Astrocyte (in vitro differentiated cells and primary cell): Measurements from ENCODE around the gene SYCE1. TPM values are rescaled to one million over a fixed set of nuclear protein-coding genes. Genes with fewer than 3 reads are reported as not detected.

ENCODE experiments used
- DNase-seq: peaks from one replicate; pipeline ENCODE4 v3.0.0-alpha.2; 2010; ENCODE audit warnings: low read depth
- FAIRE-seq: peaks from 2 replicates; lab custom pipeline; 2011; peaks lifted over from hg19 to GRCh38; lab: Jason Lieb, UNC
- H2AFZ ChIP-seq: 2 replicates; pipeline ENCODE4 v1.6.0; 2012; ENCODE audit warnings: low read depth, low read length, inconsistent platforms
- H3K27ac ChIP-seq: 2 replicates; pipeline ENCODE4 v1.5.1; 2011; ENCODE audit warnings: low read depth, low read length, inconsistent platforms
- H3K27me3 ChIP-seq: 2 replicates; pipeline ENCODE4 v1.6.0; 2011; ENCODE audit warnings: low read length, inconsistent platforms; ENCODE audit not compliant: insufficient read depth
- H3K36me3 ChIP-seq: 2 replicates; pipeline ENCODE4 v1.5.1; 2011; ENCODE audit warnings: low read length, inconsistent platforms; ENCODE audit not compliant: insufficient read depth
- H3K4me1 ChIP-seq: 2 replicates; pipeline ENCODE4 v1.5.1; 2011; ENCODE audit warnings: low read length, inconsistent platforms; ENCODE audit not compliant: insufficient read depth
- H3K4me2 ChIP-seq: 2 replicates; pipeline ENCODE4 v1.6.0; 2012; ENCODE audit warnings: low read length, inconsistent platforms
- H3K4me3 ChIP-seq: 2 replicates; pipeline ENCODE4 v1.5.1; 2011; ENCODE audit warnings: low read depth, mild to moderate bottlenecking, low read length, inconsistent platforms; ENCODE audit not compliant: insufficient read depth
- H3K79me2 ChIP-seq: 2 replicates; pipeline ENCODE4 v1.6.0; 2012; ENCODE audit warnings: mild to moderate bottlenecking, low read length, inconsistent platforms; ENCODE audit not compliant: insufficient read depth
- H3K9ac ChIP-seq: 2 replicates; pipeline ENCODE4 v1.6.0; 2012; ENCODE audit warnings: mild to moderate bottlenecking, low read length, inconsistent platforms
- H3K9me3 ChIP-seq: 2 replicates; pipeline ENCODE4 v1.5.1; 2012; ENCODE audit warnings: low read depth, mild to moderate bottlenecking, low read length, inconsistent platforms; ENCODE audit not compliant: insufficient read depth
- H4K20me1 ChIP-seq: 2 replicates; pipeline ENCODE4 v1.6.0; 2012; ENCODE audit warnings: low read length, inconsistent platforms; ENCODE audit not compliant: insufficient read depth
- H3K27ac Mint-ChIP-seq: one replicate; pipeline ENCODE4 v1.8.0; 2021; ENCODE audit warnings: mild to moderate bottlenecking, mixed read lengths; ENCODE audit not compliant: unreplicated experiment
- H3K27me3 Mint-ChIP-seq: one replicate; pipeline ENCODE4 v1.8.0; 2021; ENCODE audit warnings: low read depth, mixed read lengths; ENCODE audit not compliant: unreplicated experiment
- H3K36me3 Mint-ChIP-seq: one replicate; pipeline ENCODE4 v1.8.0; 2021; ENCODE audit warnings: low read depth, mixed read lengths; ENCODE audit not compliant: unreplicated experiment
- H3K4me1 Mint-ChIP-seq: one replicate; pipeline ENCODE4 v1.8.0; 2021; ENCODE audit warnings: low read depth, mixed read lengths; ENCODE audit not compliant: unreplicated experiment
- H3K4me3 Mint-ChIP-seq: one replicate; pipeline ENCODE4 v1.8.0; 2021; ENCODE audit warnings: mild to moderate bottlenecking, moderate library complexity, mixed read lengths; ENCODE audit not compliant: unreplicated experiment
- H3K9me3 Mint-ChIP-seq: one replicate; pipeline ENCODE4 v1.8.0; 2021; ENCODE audit warnings: mild to moderate bottlenecking, mixed read lengths; ENCODE audit not compliant: unreplicated experiment
- EZH2 ChIP-seq: IDR thresholded peaks from 2 replicates; pipeline ENCODE4 v1.6.1; 2012; ENCODE audit warnings: mild to moderate bottlenecking, low read length, inconsistent platforms; ENCODE audit not compliant: insufficient read depth
- total RNA-seq: library from RNA; stranded (reverse); gene quantifications from 2 replicates; pipeline ENCODE4 v1.2.1, GENCODE V29; 2021
- TF ChIP-seq, protein P1 (sequence below): IDR thresholded peaks from 2 replicates; pipeline ENCODE4 v1.5.1; 2011; ENCODE audit warnings: low read depth, mild to moderate bottlenecking, inconsistent platforms, low read length, moderate library complexity; ENCODE audit not compliant: insufficient read depth

The SYCE1 gene
- total RNA-seq, 1 donor from 2014 or later, result 0.23 TPM

DNA sequence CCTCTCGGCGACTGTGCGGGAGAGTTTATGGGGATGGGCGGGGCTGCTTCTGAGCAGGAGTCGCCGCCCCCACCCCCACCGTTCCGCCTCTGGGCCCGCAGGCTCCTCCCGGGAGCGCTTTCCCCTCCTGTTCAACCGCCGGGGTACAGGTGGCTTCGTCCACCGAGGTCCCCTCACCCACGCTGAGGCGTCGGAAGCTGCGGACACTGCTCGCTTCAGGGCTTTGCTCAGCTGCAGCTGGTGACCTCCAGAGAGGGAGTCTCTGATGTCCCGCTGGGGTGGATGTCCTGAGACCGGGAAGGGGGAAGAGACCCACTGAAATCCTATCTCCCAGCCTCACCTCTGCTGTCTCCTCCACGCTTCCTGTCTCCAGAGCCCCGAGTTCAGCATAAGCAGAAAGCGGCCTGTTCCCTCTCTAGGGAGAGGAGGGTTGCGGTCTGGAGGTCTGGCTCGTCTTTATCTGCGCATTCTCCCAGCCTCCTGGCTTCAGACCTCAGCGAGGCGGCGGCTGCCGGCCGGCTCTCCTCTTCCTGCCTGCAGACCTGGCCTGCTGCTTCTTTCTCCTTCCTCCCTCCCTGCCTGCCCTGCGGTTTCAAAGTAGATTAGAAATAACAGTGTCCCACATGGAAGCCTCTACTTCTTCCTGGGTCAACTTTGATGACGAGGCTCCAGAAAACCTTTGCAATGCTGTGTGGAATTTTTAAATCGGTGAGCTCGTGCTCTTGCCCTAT, 36.4 kb downstream of the SYCE1 start:
- no peak overlapping the region for H3K9ac ChIP-seq
- no peaks in the 10 kb centered on the region for H4K20me1 ChIP-seq
- H3K9me3 ChIP-seq, result peaks cover 7% of the 10 kb centered on the region
- no peaks in the 10 kb centered on the region for H3K36me3 Mint-ChIP-seq
- H3K27ac ChIP-seq, result no peak overlapping the region
- H3K36me3 ChIP-seq, result no peaks in the 10 kb centered on the region
- H2AFZ ChIP-seq, result no peak overlapping the region
- H3K4me1 Mint-ChIP-seq, result no peaks in the 10 kb centered on the region
- peak overlapping the region; percentile 60 for H3K4me2 ChIP-seq
- no peak overlapping the region for H3K4me3 ChIP-seq
- H3K27me3 Mint-ChIP-seq, result peaks cover 48% of the 10 kb centered on the region
- no peaks in the 10 kb centered on the region for H3K9me3 Mint-ChIP-seq
- H3K79me2 ChIP-seq, result no peaks in the 10 kb centered on the region
- TF ChIP-seq EZH2, result peak; percentile 19
- TF ChIP-seq, protein P1, sequence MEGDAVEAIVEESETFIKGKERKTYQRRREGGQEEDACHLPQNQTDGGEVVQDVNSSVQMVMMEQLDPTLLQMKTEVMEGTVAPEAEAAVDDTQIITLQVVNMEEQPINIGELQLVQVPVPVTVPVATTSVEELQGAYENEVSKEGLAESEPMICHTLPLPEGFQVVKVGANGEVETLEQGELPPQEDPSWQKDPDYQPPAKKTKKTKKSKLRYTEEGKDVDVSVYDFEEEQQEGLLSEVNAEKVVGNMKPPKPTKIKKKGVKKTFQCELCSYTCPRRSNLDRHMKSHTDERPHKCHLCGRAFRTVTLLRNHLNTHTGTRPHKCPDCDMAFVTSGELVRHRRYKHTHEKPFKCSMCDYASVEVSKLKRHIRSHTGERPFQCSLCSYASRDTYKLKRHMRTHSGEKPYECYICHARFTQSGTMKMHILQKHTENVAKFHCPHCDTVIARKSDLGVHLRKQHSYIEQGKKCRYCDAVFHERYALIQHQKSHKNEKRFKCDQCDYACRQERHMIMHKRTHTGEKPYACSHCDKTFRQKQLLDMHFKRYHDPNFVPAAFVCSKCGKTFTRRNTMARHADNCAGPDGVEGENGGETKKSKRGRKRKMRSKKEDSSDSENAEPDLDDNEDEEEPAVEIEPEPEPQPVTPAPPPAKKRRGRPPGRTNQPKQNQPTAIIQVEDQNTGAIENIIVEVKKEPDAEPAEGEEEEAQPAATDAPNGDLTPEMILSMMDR, result no peak
- H3K27ac Mint-ChIP-seq, result no peak overlapping the region
- FAIRE-seq (no peak), DNase-seq (peak; percentile 7)
- H3K27me3 ChIP-seq, result peaks cover 22% of the 10 kb centered on the region
- no peaks in the 10 kb centered on the region for H3K4me1 ChIP-seq
- peak overlapping the region; percentile 82 for H3K4me3 Mint-ChIP-seq

DNA sequence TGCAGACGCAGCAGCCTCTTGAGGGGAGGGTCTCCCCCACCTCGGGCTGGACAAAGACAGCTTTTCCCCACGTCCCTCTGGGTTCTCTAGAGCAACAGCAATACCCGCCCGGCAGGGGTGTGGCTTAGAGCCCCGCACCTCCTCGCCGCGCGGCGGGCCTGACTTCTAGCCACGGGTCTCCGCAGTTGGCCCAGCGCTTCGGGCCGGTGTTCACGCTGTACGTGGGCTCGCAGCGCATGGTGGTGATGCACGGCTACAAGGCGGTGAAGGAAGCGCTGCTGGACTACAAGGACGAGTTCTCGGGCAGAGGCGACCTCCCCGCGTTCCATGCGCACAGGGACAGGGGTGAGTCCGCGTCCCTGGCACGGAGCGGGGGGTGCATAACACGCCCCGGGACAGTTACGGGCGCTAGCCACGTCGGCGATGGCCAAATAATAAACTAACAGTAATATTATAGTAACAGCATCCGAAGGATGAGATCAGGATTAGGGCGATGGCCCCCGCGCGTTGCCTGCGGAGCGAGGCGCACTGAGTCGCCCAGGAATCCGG, 37.0 kb downstream of the SYCE1 start:
- Mint-ChIP-seq H3K36me3 (no peaks in the 10 kb centered on the region), H3K4me3 (peak overlapping the region; percentile 78), H3K27me3 (peaks cover 48% of the 10 kb centered on the region), H3K27ac (no peak overlapping the region), H3K4me1 (no peaks in the 10 kb centered on the region), H3K9me3 (peaks cover 3% of the 10 kb centered on the region)
- Histone ChIP-seq H3K9me3 (peaks cover 3% of the 10 kb centered on the region), H3K36me3 (no peaks in the 10 kb centered on the region), H3K79me2 (no peaks in the 10 kb centered on the region), H3K9ac (no peak overlapping the region), H4K20me1 (no peaks in the 10 kb centered on the region), H3K4me1 (no peaks in the 10 kb centered on the region), H3K27me3 (peaks cover 22% of the 10 kb centered on the region), H3K27ac (no peak overlapping the region), H3K4me2 (peak overlapping the region; percentile 1), H2AFZ (no peak overlapping the region), H3K4me3 (no peak overlapping the region)
- TF ChIP-seq, protein P1, result no peak
- peak; percentile 47 for TF ChIP-seq EZH2
- FAIRE-seq (no peak), DNase-seq (no peak)

DNA sequence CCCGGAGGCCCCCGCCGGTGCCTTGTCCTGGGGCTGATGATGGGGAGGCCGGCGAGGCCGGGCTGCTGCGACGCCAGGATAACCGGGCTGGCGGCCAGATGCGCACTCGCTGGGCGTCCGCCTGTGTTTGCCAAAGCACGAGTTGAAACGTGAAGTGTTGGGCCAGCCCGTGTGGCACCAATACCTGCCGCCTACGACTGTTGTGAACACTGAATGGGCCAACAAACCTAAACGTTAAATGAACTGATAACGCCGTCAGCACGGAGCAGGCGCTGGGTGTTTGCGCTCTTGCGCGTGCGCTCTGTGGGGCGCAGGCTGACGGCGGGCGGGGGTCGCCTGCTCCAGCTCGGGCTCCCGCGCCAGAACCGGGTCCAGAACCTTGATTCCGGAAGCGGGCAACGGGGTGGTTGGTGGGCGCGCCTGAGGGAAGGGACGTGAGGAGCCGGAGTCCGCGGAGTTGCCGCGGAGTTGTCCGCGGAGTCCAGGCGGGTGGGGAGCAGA, 37.6 kb downstream of the SYCE1 start:
- H3K27ac ChIP-seq, result no peak overlapping the region
- peak overlapping the region; percentile 78 for H3K4me3 Mint-ChIP-seq
- no peak overlapping the region for H3K4me3 ChIP-seq
- no peaks in the 10 kb centered on the region for H3K79me2 ChIP-seq
- H4K20me1 ChIP-seq, result no peaks in the 10 kb centered on the region
- no peaks in the 10 kb centered on the region for H3K9me3 ChIP-seq
- peak overlapping the region; percentile 1 for H3K4me2 ChIP-seq
- DNase-seq, result no peak
- H3K36me3 ChIP-seq, result no peaks in the 10 kb centered on the region
- no peak overlapping the region for H3K9ac ChIP-seq
- no peak overlapping the region for H3K27ac Mint-ChIP-seq
- H3K4me1 ChIP-seq, result no peaks in the 10 kb centered on the region
- no peaks in the 10 kb centered on the region for H3K36me3 Mint-ChIP-seq
- peaks cover 3% of the 10 kb centered on the region for H3K9me3 Mint-ChIP-seq
- H3K4me1 Mint-ChIP-seq, result no peaks in the 10 kb centered on the region
- H2AFZ ChIP-seq, result no peak overlapping the region
- peaks cover 22% of the 10 kb centered on the region for H3K27me3 ChIP-seq
- no peak for FAIRE-seq
- peaks cover 42% of the 10 kb centered on the region for H3K27me3 Mint-ChIP-seq
- no peak for TF ChIP-seq EZH2
- TF ChIP-seq, protein P1, result no peak
